Activated CD4-positive, alpha-beta T cell treated with anti-CD3 and anti-CD28 coated beads, Interleukin-2, Interleukin-4, amounts not matched to agents 100 ng/mL and 50 ng/mL, durations not matched to agents 16 hours and 8 hours (primary cell): ENCODE results near the gene LMF1.
"Not testable (repeated sequence)": the region's sequence is repeated elsewhere in the genome, so short reads cannot be mapped to it uniquely, and the experiment has no call there.

Experiments
- DNase-seq: peaks from one replicate; pipeline ENCODE4 v3.0.0-alpha.2; 2020; ENCODE audit warnings: low spot score

Gene LMF1

DNA sequence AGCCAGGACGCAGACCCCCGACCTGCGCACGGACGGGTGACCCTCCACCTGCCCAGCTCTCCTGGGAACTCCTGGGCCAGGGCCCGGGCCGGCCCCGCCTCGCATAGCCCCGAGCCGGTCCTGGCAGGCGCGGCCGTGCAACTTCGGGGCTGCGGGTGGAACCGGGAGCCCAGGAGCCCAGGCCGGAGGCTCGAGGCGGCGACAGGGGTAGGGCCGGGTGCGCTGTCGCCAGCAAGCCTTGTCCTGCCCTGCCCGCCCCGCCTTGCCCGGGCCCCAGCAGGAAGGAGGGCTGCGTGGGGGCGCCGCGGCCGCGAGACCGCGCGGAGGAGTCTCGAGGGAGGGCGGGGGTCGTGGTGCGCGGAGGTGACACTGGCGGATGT lies 408 bp downstream of the LMF1 start:
- DNase-seq = no peak

DNA sequence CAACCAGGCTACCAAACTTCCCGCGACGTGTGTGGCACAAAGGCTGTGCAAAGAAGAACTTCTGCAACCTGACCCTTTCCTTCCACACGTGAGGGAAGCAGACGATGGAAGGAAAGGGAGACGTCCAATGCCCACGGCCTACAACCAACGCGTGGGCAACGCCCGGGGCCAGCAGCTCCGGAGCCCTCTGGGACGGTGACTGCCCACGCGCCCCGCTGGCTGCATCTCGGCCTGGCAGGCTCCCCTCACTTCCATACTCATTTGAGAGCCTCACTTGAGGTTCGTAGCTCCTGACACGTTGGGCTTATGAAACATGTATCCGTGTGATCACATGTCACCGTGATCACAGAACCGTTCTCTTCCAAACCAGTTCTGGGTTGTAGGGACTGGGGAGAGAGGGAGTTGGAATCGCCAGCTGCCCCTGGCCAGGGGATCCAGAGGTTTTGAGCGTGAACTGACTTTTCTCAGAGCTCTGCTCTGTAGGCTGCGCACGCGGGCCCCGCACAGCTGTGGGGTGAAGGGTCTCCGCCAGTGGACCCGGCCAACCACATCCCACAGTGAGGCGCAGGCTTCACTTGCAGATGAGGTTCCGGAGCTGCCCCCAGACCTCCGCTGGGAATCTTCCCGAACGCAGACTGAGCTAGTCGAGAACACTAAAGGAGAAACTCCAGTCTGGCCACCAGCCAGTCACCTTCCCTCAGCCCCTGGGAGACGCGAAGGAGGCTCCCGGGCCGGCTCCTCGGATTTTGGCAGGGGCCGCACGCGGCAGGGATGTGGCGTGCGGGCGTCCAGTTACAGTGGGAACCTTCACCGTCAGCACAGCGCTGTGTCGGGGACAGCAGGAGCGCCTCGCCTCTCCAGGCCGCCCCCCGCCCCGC lies 1.0 kb downstream of the LMF1 start:
- DNase-seq = no peak

DNA sequence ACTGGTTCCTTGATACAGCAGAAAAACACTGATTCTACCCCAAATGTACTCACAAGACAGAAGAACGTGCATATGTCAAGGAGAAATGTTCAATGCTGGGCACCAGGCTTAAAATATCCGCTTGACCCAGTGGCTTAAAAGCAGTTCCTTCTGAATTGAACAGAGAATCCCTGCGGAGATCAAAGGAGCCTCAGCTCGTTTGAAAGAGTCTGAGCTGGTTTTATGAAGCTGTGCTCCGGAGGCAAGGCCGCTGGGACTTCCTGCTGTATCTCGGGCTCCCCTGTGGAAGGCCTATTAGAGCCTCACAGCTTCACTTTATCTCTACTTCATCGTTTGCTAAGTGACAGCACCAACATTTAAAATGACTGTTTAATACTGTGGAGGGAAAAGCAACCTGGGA lies 2.2 kb downstream of the LMF1 start:
- DNase-seq = no peak

DNA sequence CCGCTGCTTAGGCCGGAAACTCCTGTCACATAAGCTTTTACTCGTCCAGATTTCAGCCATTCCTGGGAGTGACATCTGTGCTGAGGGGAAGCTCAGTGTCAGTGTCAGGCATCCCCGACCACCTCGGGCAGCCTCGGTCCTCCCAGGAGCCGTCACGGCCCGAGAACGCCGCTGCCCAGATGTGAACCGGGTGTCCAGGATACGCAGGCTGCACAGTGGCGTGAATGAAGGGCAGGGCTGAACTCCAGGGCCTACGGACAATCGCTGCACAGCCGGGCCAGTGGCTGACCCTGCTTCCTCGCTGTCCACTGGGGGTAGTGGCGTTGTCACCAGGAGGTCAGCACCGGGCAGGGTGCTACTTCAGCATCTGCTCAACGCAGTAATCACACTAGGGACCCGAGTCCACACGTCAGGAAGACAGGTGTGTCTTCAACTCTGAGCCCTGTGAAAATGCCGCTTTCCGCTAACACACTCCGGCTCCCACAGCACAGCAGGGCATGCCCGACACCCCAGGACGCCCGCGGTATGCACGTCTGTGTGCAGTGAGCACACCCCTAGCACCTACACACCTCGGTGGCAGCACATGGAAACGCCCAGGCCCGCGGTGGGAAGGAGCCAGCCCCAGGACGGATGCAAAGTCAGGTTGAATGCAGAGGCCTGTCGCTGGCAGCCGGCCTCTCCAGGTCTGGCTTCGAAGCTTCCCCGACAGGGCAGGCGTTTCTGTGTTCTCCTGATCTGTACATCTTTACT lies 3.1 kb downstream of the LMF1 start:
- DNase-seq = no peak

DNA sequence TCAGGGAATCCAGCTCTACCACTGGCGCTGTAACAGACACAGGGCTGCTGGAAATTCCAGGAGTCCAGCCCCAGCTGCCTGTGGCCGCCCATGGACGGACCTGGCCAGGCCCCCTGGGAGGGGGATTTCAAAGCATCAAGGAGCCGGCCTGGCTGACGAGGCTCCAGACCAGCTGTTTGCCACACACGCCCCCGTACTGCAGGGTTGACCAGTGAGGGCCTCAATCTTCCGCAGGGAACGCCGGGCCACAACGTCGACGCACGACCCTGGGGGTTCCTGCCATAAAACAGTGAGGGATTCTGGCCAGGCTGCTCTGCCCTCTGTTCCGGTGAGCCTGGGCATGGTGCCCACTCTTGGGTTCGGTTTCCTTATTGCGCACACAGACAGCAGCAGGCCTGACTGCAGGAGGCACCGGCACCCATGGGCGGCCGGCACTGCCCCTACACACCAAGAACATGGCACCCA lies 3.7 kb downstream of the LMF1 start:
- no peak for DNase-seq

DNA sequence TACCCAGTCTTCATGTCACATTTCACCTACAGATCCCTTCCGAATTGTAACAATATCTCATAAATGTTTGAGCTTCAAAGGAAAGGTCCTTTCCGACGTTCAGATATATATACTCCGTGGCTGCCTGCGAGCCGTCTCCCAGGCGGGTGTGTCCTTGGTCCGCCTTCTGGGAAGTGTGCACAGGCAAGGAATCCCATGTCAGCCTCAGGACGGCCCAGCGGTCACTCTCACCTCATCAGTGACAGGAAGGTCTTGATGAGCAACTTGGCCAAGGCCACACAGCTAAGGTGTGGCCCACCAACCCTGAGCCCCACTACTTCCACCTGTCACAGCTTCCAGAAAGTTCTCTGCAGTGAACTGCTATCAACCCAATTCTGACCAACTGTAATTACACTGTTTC lies 4.3 kb downstream of the LMF1 start:
- no peak for DNase-seq

DNA sequence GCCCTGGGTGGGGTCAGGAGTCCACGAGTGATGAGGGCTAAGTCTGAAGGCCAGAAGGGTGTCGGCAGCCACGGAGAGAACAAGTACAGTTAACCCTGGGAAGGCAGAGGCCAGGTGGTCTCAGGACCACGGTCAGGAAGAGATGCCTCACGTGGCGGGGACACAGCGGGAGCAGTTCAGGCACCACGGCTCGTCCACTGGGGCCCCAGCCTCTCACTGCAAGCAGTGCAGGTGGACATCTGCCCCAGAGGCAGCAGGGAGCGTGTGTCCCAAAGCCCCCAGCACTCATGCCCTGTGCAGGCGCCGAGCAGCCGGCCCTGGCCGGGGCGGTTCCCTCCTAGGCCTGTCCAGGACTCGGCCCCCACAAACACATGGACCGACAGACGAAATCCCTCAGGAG lies 4.7 kb downstream of the LMF1 start:
- no peak for DNase-seq

DNA sequence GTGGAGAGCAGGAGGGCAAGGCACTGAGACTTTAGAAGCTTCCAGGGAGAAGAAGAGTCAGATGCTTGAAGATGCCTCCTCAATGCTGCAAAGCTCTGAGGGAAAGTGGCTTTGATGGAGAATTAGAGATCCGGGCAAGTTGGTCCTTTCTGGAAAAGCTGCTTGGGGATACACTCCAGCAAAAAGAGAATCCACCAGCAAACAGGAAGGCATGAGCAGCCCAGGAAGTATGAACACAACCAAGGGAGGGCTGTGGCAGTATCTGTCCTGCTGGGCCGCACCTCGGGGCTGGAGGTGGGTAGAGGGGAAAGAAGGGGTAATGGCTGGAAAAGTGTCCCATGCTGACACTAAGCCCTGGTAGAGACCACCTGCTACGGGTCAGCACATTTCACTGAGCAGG lies 5.3 kb downstream of the LMF1 start:
- DNase-seq = no peak

DNA sequence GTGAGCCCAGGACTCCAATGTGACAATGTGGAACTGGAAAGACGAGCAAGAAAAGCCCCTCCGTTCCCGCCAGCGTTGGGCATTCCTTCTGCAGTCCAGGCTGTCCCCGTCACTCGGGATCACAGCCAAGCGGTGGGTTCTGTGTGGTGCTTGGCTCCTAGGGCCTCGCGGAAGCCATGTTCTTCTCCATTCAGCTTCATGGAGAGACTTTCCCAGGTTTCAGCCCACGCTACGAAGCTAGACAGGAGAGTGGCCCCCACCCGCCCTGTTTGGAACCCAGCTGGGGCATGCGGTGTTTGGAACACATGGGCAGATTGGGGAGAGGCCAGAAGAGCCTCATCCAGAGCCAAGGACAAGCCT lies 5.8 kb downstream of the LMF1 start:
- no peak for DNase-seq

DNA sequence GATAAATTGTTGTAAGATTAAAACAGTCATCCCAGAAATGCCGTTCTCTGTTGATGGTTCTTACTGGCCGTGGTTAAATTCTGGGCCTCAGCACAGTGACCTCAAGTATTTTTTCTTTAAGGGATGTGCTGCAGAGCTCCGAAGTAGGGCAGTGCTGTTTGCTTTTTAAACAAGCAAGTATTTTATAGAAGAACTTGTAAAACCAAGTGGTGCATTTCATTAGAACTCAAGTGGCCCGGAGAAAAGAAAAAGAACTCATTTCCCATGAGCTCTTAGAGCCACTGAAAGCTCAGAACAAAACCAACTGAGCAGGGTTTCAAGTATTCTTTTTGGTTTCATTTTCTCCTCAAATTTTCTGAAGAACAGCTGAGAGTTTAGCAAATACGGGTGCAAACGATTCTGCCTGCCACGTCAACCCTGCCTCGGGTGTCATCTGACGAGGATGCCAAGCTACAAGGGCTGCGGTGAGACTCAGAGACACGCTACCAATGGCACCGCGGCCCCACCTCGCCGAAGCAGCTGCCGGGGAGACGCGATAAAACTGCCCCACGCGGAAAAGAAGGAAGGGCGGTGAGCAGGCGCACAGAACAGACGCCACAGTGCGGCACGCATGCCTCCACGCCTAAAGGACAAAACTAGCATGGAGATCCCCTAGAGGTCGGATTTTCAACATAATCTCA lies 6.3 kb downstream of the LMF1 start:
- peak; percentile 76 for DNase-seq

DNA sequence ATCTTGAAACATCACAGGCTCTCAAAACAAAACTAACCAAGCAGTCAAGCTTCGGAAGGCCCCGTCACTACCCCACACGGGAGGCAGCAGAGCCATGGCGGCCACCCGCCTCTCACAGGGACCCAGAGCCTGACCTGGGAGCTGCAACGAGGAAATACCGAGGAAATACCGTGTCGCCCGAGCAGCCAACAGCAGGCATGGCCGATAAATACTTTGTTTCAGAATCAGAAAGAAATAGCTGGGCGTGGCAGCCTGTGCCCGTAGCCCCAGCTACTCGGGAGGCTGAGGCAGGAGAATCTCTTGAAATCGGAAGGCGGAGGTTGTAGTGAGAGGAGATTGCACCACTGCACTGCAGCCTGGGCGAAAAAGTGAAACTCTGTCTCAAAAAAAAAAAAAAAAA lies 6.9 kb downstream of the LMF1 start:
- DNase-seq = peak; percentile 14

DNA sequence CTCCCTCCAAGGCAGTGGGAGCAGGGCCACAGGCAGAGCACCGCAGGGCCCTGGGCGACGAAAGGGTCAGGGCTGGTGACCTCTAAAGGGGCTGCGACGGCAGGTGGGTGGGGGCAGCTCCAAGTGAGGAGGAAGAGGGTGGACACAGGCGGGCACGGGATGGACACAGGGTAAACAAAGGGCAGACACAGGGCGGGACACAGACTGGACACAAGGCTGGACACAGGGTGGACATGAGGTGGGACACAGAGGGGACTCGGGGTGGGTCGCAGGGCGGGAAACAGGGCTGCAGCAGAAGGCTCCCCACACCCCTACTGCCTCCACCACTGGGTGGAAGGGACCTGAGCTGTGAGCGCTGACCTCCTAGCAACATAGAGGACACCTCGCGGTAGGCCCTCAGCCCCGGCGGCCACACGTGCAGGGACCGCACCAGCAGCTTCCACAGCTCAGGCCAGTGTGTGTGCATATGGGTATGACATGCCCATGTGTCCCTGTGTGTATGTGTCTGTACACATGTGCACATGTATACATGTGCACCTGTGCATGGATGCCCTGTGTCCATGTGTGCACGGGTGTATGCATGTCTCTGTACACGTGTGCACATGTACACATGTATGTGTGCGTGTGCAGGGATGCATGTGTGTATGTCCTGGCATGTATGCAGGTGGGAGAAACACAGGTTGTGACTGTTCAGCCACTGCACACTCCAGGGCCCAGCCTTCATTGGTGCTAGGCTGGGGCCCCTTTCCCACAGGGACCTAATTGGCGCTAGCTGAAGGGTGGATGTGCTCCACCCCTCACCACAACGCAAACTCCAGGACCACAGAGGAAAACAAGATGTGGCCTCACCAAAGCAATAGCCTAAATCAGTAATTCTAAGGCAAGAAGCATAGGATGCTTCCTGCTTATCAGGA lies 7.6 kb downstream of the LMF1 start:
- no peak for DNase-seq

DNA sequence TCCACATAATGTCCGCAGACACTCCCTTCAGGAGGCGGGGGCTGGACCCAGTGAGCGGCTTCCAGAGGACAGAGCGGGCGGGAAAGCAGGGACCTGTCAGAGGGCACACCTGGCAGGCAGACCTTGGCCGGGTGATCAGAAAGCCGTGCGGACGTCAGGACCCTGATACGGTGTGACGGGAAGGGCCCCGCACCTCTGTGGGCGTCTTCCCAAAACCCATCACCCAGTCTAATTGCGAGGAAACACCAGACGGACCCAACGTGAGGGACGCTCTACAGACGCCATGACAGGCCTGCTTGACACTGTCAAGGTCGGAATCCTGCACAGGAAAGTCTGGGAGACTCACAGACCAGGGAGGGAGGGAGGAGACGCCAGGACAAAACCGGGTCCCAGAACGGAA lies 8.4 kb downstream of the LMF1 start:
- no peak for DNase-seq

DNA sequence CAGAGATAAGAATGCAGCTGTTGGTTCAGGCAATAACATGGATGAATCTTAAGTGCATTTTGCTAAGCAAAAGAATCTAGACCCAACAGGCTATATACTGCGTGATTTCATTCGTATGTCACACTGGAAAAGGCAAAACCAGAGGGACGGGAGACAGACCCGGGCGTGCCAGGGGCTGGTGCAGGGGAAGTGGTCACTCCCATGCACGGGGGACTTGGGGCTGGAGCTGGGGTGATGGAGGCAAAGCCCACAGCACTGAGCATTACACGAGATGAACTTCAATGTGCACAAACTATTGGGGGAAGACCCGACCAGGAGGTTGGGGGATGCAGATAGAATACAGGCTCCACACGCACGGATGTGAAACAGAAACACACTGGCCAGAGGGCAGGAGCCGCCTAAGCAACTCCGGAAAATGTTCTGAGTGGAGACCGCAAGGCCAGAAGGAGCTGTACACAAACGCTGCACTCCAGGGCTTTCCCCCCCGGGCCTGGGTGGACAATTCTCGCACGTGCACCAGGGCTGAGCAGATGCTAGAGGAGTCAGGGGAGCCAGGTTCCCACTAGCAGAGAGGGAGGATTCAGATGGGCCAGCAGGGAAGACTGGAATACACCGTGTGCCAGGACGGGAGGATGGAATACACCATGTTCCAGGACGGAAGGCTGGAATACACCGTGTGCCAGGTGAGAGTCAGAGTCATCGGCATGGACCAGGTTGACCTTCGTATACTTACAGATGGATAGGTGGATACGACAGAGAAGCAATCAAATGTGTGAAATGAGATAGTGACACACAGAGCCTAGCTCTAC lies 11.3 kb downstream of the LMF1 start:
- no peak for DNase-seq

DNA sequence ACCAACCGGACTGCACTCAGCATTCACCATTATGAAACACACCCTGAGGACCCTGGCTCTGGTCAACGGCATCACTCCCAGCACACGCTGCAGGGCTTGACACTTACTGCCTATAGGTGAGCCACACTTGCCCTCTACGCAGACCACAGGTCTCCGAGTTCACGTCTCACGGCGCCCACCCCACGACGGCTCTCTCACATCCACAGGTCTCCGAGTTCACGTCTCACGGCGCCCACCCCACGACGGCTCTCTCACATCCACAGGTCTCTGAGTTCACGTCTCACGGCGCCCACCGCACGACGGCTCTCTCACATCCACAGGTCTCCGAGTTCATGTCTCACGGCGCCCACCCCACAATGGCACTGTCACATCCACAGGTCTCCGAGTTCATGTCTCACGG lies 15.0 kb downstream of the LMF1 start:
- DNase-seq = not testable (repeated sequence)

DNA sequence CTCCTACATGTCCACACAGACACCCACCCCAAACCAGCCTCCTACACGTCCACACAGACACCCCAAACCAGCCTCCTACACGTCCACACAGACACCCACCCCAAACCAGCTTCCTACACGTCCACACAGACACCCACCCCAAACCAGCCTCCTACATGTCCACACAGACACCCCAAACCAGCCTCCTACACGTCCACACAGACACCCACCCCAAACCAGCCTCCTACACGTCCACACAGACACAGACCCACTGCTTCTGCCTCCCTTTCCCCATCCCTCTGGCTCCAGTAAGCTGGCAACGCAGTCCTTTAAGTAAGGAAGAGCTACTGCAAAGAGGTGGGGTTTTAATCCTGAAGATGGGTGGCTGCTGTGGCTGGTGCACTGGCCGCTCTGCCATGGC lies 17.0 kb downstream of the LMF1 start:
- DNase-seq = not testable (repeated sequence)

DNA sequence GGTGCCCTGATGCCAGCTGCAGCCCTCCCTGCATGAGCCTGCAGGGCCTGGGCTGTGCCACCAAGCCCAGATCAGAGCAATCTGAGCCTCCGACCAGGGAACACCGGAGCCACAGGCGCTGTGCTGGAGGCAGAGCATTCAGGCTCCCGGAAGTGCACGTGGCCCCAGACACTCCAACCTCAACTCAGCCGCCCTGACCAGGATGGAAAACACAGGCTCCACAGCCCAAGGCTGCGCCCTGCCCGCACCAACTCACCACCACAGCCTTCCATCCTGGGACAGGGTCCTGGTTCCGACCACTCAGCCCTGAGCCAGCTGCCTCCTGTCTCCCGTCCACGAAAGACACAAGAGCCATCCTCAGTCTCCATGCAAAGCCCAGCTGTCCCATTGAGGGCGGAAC lies 18.5 kb downstream of the LMF1 start:
- DNase-seq = no peak

DNA sequence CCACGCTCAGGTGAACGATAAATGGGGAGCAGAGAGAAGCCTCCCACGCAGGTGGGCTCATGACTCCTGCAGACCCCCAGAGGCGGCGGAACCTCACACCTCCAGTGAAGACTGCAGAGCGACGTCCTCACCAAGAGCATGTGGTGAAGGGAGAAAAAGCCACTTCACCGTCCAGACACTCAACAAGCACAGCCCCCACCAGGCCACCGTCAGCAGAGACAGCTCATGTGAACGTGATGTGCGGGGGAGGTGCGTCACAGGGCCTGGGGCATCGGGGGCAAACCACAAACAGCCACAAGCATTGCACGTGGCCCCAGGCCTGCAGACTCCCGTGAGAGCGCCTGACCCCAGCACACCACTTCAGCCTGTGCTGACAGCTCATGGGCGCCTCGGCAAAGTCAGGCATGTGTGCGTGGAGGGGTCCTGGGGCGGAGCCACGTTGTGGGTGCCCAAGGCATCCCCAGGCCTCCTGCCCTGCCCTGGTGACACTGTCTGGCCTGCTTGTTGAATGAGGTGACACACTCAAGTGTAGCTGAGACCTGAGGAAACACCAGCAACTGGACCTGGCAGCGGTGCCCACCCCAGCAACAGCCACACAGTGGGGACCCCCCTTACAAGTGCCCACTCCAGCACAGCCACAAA lies 19.0 kb downstream of the LMF1 start:
- no peak for DNase-seq

DNA sequence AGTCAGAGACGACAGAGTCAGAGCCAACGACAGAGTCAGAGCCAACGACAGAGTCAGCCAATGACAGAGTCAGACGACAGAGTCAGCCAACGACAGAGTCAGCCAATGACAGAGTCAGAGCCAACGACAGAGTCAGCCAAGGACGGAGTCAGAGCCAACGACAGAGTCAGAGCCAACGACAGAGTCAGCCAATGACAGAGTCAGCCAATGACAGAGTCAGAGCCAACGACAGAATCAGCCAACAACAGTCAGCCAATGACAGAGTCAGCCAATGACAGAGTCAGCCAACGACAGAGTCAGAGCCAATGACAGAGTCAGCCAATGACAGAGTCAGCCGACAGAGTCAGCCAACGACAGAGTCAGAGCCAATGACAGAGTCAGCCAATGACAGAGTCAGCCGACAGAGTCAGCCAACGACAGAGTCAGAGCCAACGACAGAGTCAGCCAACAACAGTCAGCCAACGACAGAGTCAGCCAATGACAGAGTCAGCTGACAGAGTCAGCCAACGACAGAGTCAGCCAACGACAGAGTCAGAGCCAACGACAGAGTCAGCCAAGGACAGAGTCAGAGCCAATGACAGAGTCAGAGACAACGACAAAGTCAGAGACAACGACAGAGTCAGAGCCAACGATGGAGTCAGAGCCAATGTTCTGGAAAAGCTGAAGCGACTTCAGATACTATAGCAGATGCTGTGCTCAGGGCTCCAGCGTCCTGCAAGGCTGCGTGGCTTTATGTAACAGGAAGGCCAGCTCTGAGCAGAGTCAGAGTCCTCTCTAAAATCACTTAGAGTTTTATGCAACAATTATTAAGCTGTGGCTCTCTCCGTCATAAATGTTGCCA lies 19.8 kb downstream of the LMF1 start:
- DNase-seq = not testable (repeated sequence)

DNA sequence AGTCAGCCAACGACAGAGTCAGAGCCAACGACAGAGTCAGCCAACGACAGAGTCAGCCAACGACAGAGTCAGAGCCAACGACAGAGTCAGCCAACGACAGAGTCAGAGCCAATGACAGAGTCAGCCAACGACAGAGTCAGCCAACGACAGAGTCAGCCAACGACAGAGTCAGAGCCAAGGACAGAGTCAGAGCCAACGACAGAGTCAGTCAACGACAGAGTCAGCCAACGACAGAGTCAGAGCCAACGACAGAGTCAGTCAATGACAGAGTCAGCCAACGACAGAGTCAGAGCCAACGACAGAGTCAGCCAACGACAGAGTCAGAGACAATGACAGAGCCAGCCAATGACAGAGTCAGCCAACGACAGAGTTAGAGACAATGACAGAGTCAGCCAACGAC lies 22.0 kb downstream of the LMF1 start:
- not testable (repeated sequence) for DNase-seq
